Hepatocyte (in vitro differentiated cells): ENCODE measurements around the gene CTSH. TPM values are rescaled to one million over a fixed set of nuclear protein-coding genes. Genes with fewer than 3 reads are reported as not detected.

Source experiments
- DNase-seq: peaks from one replicate; pipeline ENCODE4 v3.0.0-alpha.2; 2016; ENCODE audit warnings: low spot score
- H2AFZ ChIP-seq: fragments of 200-600 bp; sonication (generic); 2 replicates; pipeline ENCODE4 v1.6.0; 2016; ENCODE audit warnings: antibody characterized with exemption, mild to moderate bottlenecking
- H3K27ac ChIP-seq: fragments of 200-600 bp; sonication (generic); 2 replicates; pipeline ENCODE4 v1.5.1; 2016; ENCODE audit warnings: mild to moderate bottlenecking
- H3K27me3 ChIP-seq: fragments of 200-600 bp; sonication (generic); 2 replicates; pipeline ENCODE4 v1.6.1; 2016
- H3K36me3 ChIP-seq: fragments of 200-600 bp; sonication (generic); replicated peaks from 2 replicates; pipeline ENCODE4 v1.5.1; 2016; ENCODE audit warnings: low read depth; ENCODE audit not compliant: insufficient read depth
- H3K4me1 ChIP-seq: fragments of 200-600 bp; sonication (generic); 2 replicates; pipeline ENCODE4 v1.5.1; 2016; ENCODE audit warnings: mild to moderate bottlenecking, moderate library complexity; ENCODE audit not compliant: insufficient read depth
- H3K4me2 ChIP-seq: fragments of 200-600 bp; sonication (generic); 2 replicates; pipeline ENCODE4 v1.6.0; 2016
- H3K4me3 ChIP-seq: fragments of 200-600 bp; sonication (generic); 2 replicates; pipeline ENCODE4 v1.5.1; 2016; ENCODE audit warnings: mild to moderate bottlenecking
- H3K79me2 ChIP-seq: fragments of 200-600 bp; sonication (generic); 2 replicates; pipeline ENCODE4 v1.6.0; 2017; ENCODE audit warnings: mild to moderate bottlenecking
- H3K9me2 ChIP-seq: fragments of 200-600 bp; sonication (generic); replicated peaks from 2 replicates; pipeline ENCODE4 v1.6.0; 2017; ENCODE audit warnings: mild to moderate bottlenecking; ENCODE audit not compliant: insufficient read depth
- H3K9me3 ChIP-seq: fragments of 200-600 bp; sonication (generic); 2 replicates; pipeline ENCODE4 v1.5.1; 2016; ENCODE audit warnings: low read depth, mild to moderate bottlenecking
- H4K20me1 ChIP-seq: fragments of 200-600 bp; sonication (generic); 2 replicates; pipeline ENCODE4 v1.6.0; 2016; ENCODE audit warnings: mild to moderate bottlenecking; ENCODE audit not compliant: insufficient read depth, poor library complexity, severe bottlenecking
- EZH2 ChIP-seq: fragments of 200-600 bp; sonication (generic); IDR thresholded peaks from 2 replicates; pipeline ENCODE4 v1.6.1; 2016; ENCODE audit warnings: antibody characterized with exemption, mild to moderate bottlenecking, borderline replicate concordance
- EZH2phosphoT487 ChIP-seq: fragments of 200-600 bp; sonication (generic); IDR thresholded peaks from one replicate; pipeline ENCODE4 v1.6.1; 2018; ENCODE audit warnings: antibody characterized with exemption, mild to moderate bottlenecking, low read depth, moderate library complexity; ENCODE audit not compliant: unreplicated experiment, severe bottlenecking
- WGBS: methylation state at CpG from one replicate; pipeline ENCODE4 v1.1.6; 2016; ENCODE audit warnings: low lambda C conversion rate; ENCODE audit errors: missing lambda C conversion rate; 5-methylcytosine and 5-hydroxymethylcytosine counted together
- polyA plus RNA-seq: library from polyadenylated mRNA; unstranded; fragments of >200 nt; fragmentation: Nextera tagmentation; extraction: Ambion mirVana; gene quantifications from 2 replicates; pipeline ENCODE4 v1.2.1, GENCODE V29; 2016
- total RNA-seq: library from RNA; depleted of rRNA; stranded (reverse); fragments of >200 nt; gene quantifications from 2 replicates; pipeline ENCODE4 v1.2.3, GENCODE V29; 2014
- TF ChIP-seq, protein P1 (sequence below): fragments of 200-600 bp; sonication (generic); IDR thresholded peaks from 2 replicates; pipeline ENCODE4 v1.5.1; 2016; ENCODE audit warnings: antibody characterized with exemption, mild to moderate bottlenecking; ENCODE audit not compliant: poor library complexity

CTSH gene
- total and polyA plus RNA-seq, 2 experiments from 2014 or later: 521 to 610 TPM

DNA sequence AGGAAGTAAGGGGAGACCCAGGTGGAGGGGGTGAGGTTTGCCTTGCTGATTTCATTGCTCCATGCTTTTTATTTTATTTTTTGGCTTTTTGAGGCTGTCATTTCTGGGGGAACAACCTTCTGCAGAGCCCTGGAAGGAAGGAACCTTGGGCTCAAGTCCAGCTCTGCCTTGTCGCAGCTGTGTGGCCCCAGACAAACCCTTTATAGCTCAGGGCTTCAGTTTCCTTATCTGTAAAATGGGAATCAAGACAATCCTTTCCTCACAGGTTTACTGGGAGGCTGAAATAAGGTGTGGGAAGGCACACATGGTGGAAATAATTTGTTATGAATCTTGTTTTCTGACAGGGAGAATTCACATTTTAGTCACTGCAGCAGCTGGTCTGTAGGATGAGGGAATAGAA lies 45.4 kb upstream of the CTSH start:
- Histone ChIP-seq H3K27ac (no peak overlapping the region), H3K27me3 (no peaks in the 10 kb centered on the region), H3K79me2 (no peaks in the 10 kb centered on the region), H3K9me3 (no peaks in the 10 kb centered on the region), H3K9me2 (no peaks in the 10 kb centered on the region), H3K4me2 (no peak overlapping the region), H3K4me1 (peaks cover 42% of the 10 kb centered on the region), H3K4me3 (no peak overlapping the region), H2AFZ (no peak overlapping the region), H4K20me1 (no peaks in the 10 kb centered on the region), H3K36me3 (no peaks in the 10 kb centered on the region)
- no peak for DNase-seq
- TF ChIP-seq, protein P1, sequence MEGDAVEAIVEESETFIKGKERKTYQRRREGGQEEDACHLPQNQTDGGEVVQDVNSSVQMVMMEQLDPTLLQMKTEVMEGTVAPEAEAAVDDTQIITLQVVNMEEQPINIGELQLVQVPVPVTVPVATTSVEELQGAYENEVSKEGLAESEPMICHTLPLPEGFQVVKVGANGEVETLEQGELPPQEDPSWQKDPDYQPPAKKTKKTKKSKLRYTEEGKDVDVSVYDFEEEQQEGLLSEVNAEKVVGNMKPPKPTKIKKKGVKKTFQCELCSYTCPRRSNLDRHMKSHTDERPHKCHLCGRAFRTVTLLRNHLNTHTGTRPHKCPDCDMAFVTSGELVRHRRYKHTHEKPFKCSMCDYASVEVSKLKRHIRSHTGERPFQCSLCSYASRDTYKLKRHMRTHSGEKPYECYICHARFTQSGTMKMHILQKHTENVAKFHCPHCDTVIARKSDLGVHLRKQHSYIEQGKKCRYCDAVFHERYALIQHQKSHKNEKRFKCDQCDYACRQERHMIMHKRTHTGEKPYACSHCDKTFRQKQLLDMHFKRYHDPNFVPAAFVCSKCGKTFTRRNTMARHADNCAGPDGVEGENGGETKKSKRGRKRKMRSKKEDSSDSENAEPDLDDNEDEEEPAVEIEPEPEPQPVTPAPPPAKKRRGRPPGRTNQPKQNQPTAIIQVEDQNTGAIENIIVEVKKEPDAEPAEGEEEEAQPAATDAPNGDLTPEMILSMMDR: no peak
- TF ChIP-seq EZH2 (no peak), EZH2phosphoT487 (no peak)
- WGBS: 90% methylated on average over 1 of the region's 1 CpG

DNA sequence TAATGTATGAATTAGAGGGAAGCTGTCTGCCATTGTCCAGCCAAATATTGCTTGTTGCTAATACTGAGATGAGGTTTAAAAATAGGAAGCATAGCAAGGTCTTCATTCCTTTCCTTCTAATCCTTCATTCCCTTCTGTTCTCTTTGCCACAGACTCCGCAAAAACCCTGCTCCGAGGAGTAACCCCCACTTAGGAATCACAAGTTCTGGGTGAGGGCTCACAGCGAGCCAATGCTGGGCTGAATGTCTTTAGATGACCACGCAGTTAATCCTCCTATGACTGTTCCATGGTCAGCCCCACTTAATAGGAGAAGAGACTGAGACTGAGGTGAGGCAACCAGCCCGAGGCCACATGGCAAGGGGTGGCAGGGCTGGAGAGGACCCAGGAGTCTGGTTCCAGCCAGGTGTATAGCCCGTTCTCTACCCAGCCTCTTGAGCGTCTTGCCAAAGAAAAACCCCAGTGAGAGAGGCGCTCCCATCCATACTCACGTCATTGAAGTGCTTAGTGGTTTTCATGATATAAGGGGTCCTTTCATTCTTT lies 44.9 kb upstream of the CTSH start:
- Histone ChIP-seq H3K27me3 (no peaks in the 10 kb centered on the region), H3K36me3 (no peaks in the 10 kb centered on the region), H3K4me2 (no peak overlapping the region), H3K4me3 (no peak overlapping the region), H3K27ac (peak overlapping the region; percentile 89), H4K20me1 (no peaks in the 10 kb centered on the region), H2AFZ (no peak overlapping the region), H3K4me1 (peaks cover 42% of the 10 kb centered on the region), H3K79me2 (no peaks in the 10 kb centered on the region), H3K9me2 (no peaks in the 10 kb centered on the region), H3K9me3 (no peaks in the 10 kb centered on the region)
- DNase-seq: no peak
- 90% methylated on average over 9 of the region's 9 CpGs for WGBS
- TF ChIP-seq, protein P1: no peak
- TF ChIP-seq EZH2phosphoT487: no peak
- TF ChIP-seq EZH2: no peak

DNA sequence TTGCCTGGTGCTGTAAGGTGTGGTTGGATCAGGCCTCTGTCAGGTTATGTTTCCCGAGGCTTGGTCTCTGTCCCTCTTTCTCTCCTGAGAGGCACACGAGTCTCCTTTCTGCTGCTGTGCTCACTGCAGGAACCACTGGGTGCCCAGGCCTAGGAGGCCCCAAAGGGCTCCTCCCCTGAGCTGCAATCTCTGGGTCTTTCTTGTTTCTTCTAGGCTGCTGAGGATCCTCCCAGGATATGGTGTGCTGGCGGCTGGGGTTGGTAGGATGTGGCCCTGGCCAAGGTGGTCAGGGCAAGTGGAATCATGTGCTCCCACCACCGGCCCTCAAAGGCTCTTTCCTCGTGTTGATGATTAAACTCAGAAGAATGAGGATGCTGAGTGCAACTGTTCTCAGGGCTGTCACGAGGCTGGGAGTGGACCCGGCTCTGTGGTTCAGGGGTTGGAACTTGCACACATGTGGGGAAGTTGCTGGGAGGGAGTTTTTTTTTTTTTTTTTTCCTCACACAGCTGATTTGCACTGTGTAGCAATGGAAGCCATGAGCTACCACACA lies 43.6 kb upstream of the CTSH start:
- Histone ChIP-seq H3K79me2 (no peaks in the 10 kb centered on the region), H3K27ac (peak overlapping the region; percentile 90), H2AFZ (no peak overlapping the region), H3K27me3 (no peaks in the 10 kb centered on the region), H4K20me1 (no peaks in the 10 kb centered on the region), H3K36me3 (no peaks in the 10 kb centered on the region), H3K4me1 (peaks cover 30% of the 10 kb centered on the region), H3K4me3 (no peak overlapping the region), H3K4me2 (no peak overlapping the region), H3K9me3 (no peaks in the 10 kb centered on the region), H3K9me2 (no peaks in the 10 kb centered on the region)
- peak; percentile 94 for DNase-seq
- no peak for TF ChIP-seq EZH2phosphoT487
- TF ChIP-seq, protein P1: no peak
- no peak for TF ChIP-seq EZH2
- WGBS: 39% methylated on average over 7 of the region's 7 CpGs
